Measurements from ENCODE around the gene SET. TPM values are rescaled to one million over a fixed set of nuclear protein-coding genes. Genes with fewer than 3 reads are reported as not detected.

Gene SET
- total and polyA plus RNA-seq, 2 experiments from 2014 or later, result 949 to 1,261 TPM

GRCh38 chr9:128643519-128644300, 45.3 kb upstream of the SET start:
- no peak overlapping the region for H3K27ac ChIP-seq (ENCODE audit: low read depth)
- H3K79me2 ChIP-seq (replicated peaks; ENCODE audit: insufficient read depth), result no peaks in the 10 kb centered on the region
- Mint-ChIP-seq H3K27ac (no peak overlapping the region; the same call in 1 of the 2 replicates), H3K36me3 (ENCODE audit: low read depth) (peaks cover 15% of the 10 kb centered on the region; the same call in 2 of the 3 replicates), H3K4me3 (no peak overlapping the region), H3K27me3 (ENCODE audit: insufficient read depth, low read depth, poor library complexity) (peaks cover 2% of the 10 kb centered on the region), H3K9me3 (no peaks in the 10 kb centered on the region; the same call in 2 of the 3 replicates), H3K4me1 (peaks cover 3% of the 10 kb centered on the region; the same call in 2 of the 3 replicates)
- no peak overlapping the region for H3K4me2 ChIP-seq
- no peaks in the 10 kb centered on the region for H4K20me1 ChIP-seq (replicated peaks; ENCODE audit: insufficient read depth)
- H3K4me1 ChIP-seq (ENCODE audit: insufficient read depth), result no peaks in the 10 kb centered on the region
- 0 out of 2 replicates have a peak, but pooled peaks cover 3% of the 10 kb centered on the region for H3K36me3 ChIP-seq (ENCODE audit: insufficient read depth)
- TF ChIP-seq ZNF114 (CRISPR knock-in tag; IDR thresholded peaks at IDR 0.05), result no peak
- TF ChIP-seq JUNB (IDR thresholded peaks at IDR 0.05; ENCODE audit: unreplicated experiment), result no peak
- no peak for TF ChIP-seq ZNF331 (CRISPR knock-in tag; IDR thresholded peaks at IDR 0.05; ENCODE audit: low read depth)
- TF ChIP-seq NANOG (IDR thresholded peaks at IDR 0.05; ENCODE audit: borderline replicate concordance), result no peak
- no peak for TF ChIP-seq CTCF (conservative IDR thresholded peaks at IDR 0.05; ENCODE audit: low read depth in 2 of 2)
- TF ChIP-seq CREB1 (CRISPR knock-in tag; IDR thresholded peaks at IDR 0.05; ENCODE audit: low read depth), result no peak
- TF ChIP-seq STAT1 (IDR thresholded peaks at IDR 0.05; ENCODE audit: unreplicated experiment), result no peak
- no peak for TF ChIP-seq POLR2AphosphoS5 (IDR thresholded peaks at IDR 0.05; ENCODE audit: low read depth)
- no peak for TF ChIP-seq ETS1 (IDR thresholded peaks at IDR 0.05)
- TF ChIP-seq REST (IDR thresholded peaks at IDR 0.05; ENCODE audit: unreplicated experiment), result no peak
- TF ChIP-seq EZH2phosphoT487 (IDR thresholded peaks at IDR 0.05; ENCODE audit: unreplicated experiment), result no peak
- TF ChIP-seq EZH2 (IDR thresholded peaks at IDR 0.05; ENCODE audit: low read depth, unreplicated experiment), result no peak
- TF ChIP-seq ZNF462 (CRISPR knock-in tag; IDR thresholded peaks at IDR 0.05), result no peak
- no peak overlapping the region for H2AFZ ChIP-seq
- no peaks in the 10 kb centered on the region for H3F3A ChIP-seq (replicated peaks; ENCODE audit: low read depth)
- no peaks in the 10 kb centered on the region for H3K9me2 ChIP-seq (ENCODE audit: insufficient read depth)
- no peak overlapping the region for H3K4me3 ChIP-seq
- ATAC-seq (no peak), DNase-seq (ENCODE audit: low spot score) (no peak)
- no peaks in the 10 kb centered on the region for H3K27me3 ChIP-seq (ENCODE audit: insufficient read depth)

All from GM23338 (cell line).